Measurements from ENCODE around the gene IRGQ. TPM values are rescaled to one million over a fixed set of nuclear protein-coding genes. Genes with fewer than 3 reads are reported as not detected.
"Not testable (repeated sequence)": the region's sequence is repeated elsewhere in the genome, so short reads cannot be mapped to it uniquely, and the experiment has no call there.

The IRGQ gene
- total and polyA plus RNA-seq, 2 donors (not counting 3 experiments of a cell fraction or from before 2014, with no cell fraction given) = 15.8 to 33.2 TPM

DNA sequence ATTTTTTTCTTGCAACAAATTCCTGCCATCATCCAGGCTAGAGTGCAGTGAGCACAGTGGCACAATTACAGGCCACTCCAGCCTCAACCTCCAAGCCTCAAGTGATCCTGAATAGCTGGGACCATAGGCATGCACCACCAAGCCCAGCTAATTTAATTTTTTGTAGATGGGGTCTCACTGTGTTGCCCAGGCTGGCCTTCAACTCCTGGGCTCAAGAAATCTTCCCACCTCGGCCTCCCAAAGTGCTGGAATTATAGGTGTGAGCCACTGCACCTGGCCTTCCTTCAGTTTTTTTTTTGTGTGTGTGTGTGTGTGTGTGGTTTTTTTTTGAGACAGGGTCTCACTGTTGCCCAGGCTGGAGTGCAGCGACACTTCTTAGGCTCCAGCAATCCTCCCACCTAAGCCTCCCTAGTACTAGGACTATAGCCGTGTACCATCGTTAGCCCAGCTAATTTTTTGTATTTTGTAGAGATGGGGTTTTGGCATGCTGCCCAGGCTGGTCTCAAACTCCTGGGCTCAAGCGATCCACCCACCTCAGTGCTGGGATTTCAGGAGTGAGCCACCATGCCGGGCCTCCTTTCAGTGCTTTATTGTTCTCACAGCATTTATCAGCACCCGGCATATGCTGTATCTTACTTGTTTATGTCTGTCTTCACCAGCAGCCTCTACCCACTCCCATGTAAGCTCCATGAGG is 10.1 kb upstream of the IRGQ start:
- peaks cover 0 to 13% of the 10 kb centered on the region in 2 experiments for H3K36me3 ChIP-seq (ENCODE audit: control insufficient read depth in 2 of 2, extremely low read depth in 1 of 2, insufficient read depth in 2 of 2, low read length in 2 of 2)
- CTCF ChIA-PET = interaction anchor here (1.5 kb wide), 1 partner anchor 11 kb away, joined by 4 read pairs; no protein-coding TSS in a partner anchor
- H3K27me3 ChIP-seq (ENCODE audit: control insufficient read depth in 2 of 2, insufficient read depth in 2 of 2, low read length in 2 of 2) = no peaks in the 10 kb centered on the region
- FAIRE-seq (no peak), DNase-seq (ENCODE audit: low read depth, low spot score) (no peak)
- no peaks in the 10 kb centered on the region for H4K20me1 ChIP-seq (replicated peaks; ENCODE audit: control insufficient read depth, extremely low read depth, insufficient read depth, low read length)
- no peak overlapping the region for H3K4me3 ChIP-seq (replicated peaks in 1 of 3; ENCODE audit: insufficient read depth in 1 of 3, low read depth in 1 of 3, low read length in 3 of 3)
- no peak for TF ChIP-seq EZH2 (IDR thresholded peaks at IDR 0.05; ENCODE audit: borderline replicate concordance, low read depth, low read length, severe bottlenecking)
- no peak for TF ChIP-seq JUN (IDR thresholded peaks at IDR 0.05; ENCODE audit: borderline replicate concordance, insufficient read depth, insufficient read length, low read depth)
- no peak for TF ChIP-seq POLR2A (IDR thresholded peaks at IDR 0.05; ENCODE audit: low read depth, low read length)
- no peak for TF ChIP-seq FOS (IDR thresholded peaks at IDR 0.05; ENCODE audit: borderline replicate concordance, insufficient read depth, low read length)
- TF ChIP-seq, protein P1, sequence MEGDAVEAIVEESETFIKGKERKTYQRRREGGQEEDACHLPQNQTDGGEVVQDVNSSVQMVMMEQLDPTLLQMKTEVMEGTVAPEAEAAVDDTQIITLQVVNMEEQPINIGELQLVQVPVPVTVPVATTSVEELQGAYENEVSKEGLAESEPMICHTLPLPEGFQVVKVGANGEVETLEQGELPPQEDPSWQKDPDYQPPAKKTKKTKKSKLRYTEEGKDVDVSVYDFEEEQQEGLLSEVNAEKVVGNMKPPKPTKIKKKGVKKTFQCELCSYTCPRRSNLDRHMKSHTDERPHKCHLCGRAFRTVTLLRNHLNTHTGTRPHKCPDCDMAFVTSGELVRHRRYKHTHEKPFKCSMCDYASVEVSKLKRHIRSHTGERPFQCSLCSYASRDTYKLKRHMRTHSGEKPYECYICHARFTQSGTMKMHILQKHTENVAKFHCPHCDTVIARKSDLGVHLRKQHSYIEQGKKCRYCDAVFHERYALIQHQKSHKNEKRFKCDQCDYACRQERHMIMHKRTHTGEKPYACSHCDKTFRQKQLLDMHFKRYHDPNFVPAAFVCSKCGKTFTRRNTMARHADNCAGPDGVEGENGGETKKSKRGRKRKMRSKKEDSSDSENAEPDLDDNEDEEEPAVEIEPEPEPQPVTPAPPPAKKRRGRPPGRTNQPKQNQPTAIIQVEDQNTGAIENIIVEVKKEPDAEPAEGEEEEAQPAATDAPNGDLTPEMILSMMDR (IDR thresholded peaks at IDR 0.05; ENCODE audit: extremely low read depth in 1 of 2, insufficient read depth in 1 of 2, low read depth in 1 of 2, low read length in 2 of 2) = no peak
- TF ChIP-seq, protein P2, sequence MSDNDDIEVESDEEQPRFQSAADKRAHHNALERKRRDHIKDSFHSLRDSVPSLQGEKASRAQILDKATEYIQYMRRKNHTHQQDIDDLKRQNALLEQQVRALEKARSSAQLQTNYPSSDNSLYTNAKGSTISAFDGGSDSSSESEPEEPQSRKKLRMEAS (IDR thresholded peaks at IDR 0.05; ENCODE audit: insufficient read depth, insufficient read length) = no peak
- TF ChIP-seq GATA2 (IDR thresholded peaks at IDR 0.05; ENCODE audit: insufficient read depth, insufficient read length, low read depth, low read length) = no peak
- no peak for TF ChIP-seq POLR2AphosphoS5 (IDR thresholded peaks at IDR 0.05; ENCODE audit: insufficient read depth, low read depth, low read length)
- no peak for TF ChIP-seq MYC (IDR thresholded peaks at IDR 0.05; ENCODE audit: low read depth, low read length)
- H3K4me2 ChIP-seq (ENCODE audit: insufficient read depth, low read length) = no peak overlapping the region
- H3K9me3 ChIP-seq (replicated peaks; ENCODE audit: control insufficient read depth, insufficient read depth, low read length) = no peaks in the 10 kb centered on the region
- no peak overlapping the region for H2AFZ ChIP-seq (ENCODE audit: low read depth, low read length)
- dilution Hi-C loops (cut with MboI; ENCODE audit: extremely low pct_ligation_motif_present, low sequenced_read_pairs) (no loop called here), intact Hi-C loops (cut with micrococcal nuclease) (no loop called here)
- POLR2A ChIA-PET = no interaction called here
- H3K9ac ChIP-seq (replicated peaks; ENCODE audit: extremely low read depth, insufficient read depth, low read length) = no peak overlapping the region
- no peaks in the 10 kb centered on the region for H3K4me1 ChIP-seq (ENCODE audit: control insufficient read depth, extremely low read depth, insufficient read depth, low read length)
- no TSS peak for BruUV-seq (replicated peaks)
- no peaks in the 10 kb centered on the region for H3K79me2 ChIP-seq (ENCODE audit: control insufficient read depth, insufficient read depth, low read length)
- no peaks in the 10 kb centered on the region for H3K9me1 ChIP-seq (replicated peaks; ENCODE audit: control insufficient read depth, extremely low read depth, insufficient read depth, low read length)
- H3K27ac ChIP-seq (ENCODE audit: insufficient read depth, low read depth, low read length) = no peak overlapping the region

GRCh38 chr19:43600326-43600725 is 4.4 kb upstream of the IRGQ start:
- peaks cover 19% of the 10 kb centered on the region for H3K4me1 ChIP-seq (ENCODE audit: control insufficient read depth, extremely low read depth, insufficient read depth, low read length)
- intact Hi-C loops (cut with micrococcal nuclease); H3K4me2 ChIP-seq (ENCODE audit: insufficient read depth, low read length); FAIRE-seq; H3K4me3 ChIP-seq (replicated peaks in 1 of 3; ENCODE audit: insufficient read depth in 1 of 3, low read depth in 1 of 3, low read length in 3 of 3); H3K36me3 ChIP-seq (ENCODE audit: control insufficient read depth in 2 of 2, extremely low read depth in 1 of 2, insufficient read depth in 2 of 2, low read length in 2 of 2); H4K20me1 ChIP-seq (replicated peaks; ENCODE audit: control insufficient read depth, extremely low read depth, insufficient read depth, low read length); H3K27ac ChIP-seq (ENCODE audit: insufficient read depth, low read depth, low read length); H3K9me1 ChIP-seq (replicated peaks; ENCODE audit: control insufficient read depth, extremely low read depth, insufficient read depth, low read length); H3K27me3 ChIP-seq (ENCODE audit: control insufficient read depth in 2 of 2, insufficient read depth in 2 of 2, low read length in 2 of 2); H2AFZ ChIP-seq (ENCODE audit: low read depth, low read length); BruUV-seq (replicated peaks); DNase-seq (ENCODE audit: low read depth, low spot score); H3K9me3 ChIP-seq (replicated peaks; ENCODE audit: control insufficient read depth, insufficient read depth, low read length); POLR2A ChIA-PET; dilution Hi-C loops (cut with MboI; ENCODE audit: extremely low pct_ligation_motif_present, low sequenced_read_pairs); H3K9ac ChIP-seq (replicated peaks; ENCODE audit: extremely low read depth, insufficient read depth, low read length): not testable (repeated sequence)
- H3K79me2 ChIP-seq (ENCODE audit: control insufficient read depth, insufficient read depth, low read length) = peaks cover 22% of the 10 kb centered on the region
- CTCF ChIA-PET = interaction anchor here (1.2 to 1.7 kb wide), 3 partner anchors 62 to 209 kb away, joined by 3 to 5 read pairs (median 4); no protein-coding TSS in a partner anchor
